Prostate gland (tissue), 2 donors: ENCODE results near the gene MICALL2.

ENCODE experiments used
- POLR2A ChIP-seq: fragments of 450-650 bp; IDR thresholded peaks from one replicate; pipeline ENCODE4 v1.6.1; 2016; ENCODE audit warnings: antibody characterized with exemption, mild to moderate bottlenecking
- TF ChIP-seq, protein P1 (sequence below), 4 experiments: fragments of 200-600 bp in 2 of 4; fragments of 450-650 bp in 2 of 4; sonication (generic) in 2 of 4; IDR thresholded peaks; 1 replicate in 3 of 4; 2 replicates in 1 of 4; pipeline ENCODE4 v1.5.1; 2016 to 2019; ENCODE audit warnings: antibody characterized with exemption in 4 of 4, mild to moderate bottlenecking in 2 of 4, moderate library complexity in 2 of 4

GRCh38 chr7:1404898-1405548 lies 54.2 kb downstream of the MICALL2 start:
- TF ChIP-seq, protein P1, sequence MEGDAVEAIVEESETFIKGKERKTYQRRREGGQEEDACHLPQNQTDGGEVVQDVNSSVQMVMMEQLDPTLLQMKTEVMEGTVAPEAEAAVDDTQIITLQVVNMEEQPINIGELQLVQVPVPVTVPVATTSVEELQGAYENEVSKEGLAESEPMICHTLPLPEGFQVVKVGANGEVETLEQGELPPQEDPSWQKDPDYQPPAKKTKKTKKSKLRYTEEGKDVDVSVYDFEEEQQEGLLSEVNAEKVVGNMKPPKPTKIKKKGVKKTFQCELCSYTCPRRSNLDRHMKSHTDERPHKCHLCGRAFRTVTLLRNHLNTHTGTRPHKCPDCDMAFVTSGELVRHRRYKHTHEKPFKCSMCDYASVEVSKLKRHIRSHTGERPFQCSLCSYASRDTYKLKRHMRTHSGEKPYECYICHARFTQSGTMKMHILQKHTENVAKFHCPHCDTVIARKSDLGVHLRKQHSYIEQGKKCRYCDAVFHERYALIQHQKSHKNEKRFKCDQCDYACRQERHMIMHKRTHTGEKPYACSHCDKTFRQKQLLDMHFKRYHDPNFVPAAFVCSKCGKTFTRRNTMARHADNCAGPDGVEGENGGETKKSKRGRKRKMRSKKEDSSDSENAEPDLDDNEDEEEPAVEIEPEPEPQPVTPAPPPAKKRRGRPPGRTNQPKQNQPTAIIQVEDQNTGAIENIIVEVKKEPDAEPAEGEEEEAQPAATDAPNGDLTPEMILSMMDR (IDR thresholded peaks at IDR 0.05), result no peak
- no peak for TF ChIP-seq POLR2A
